ENCODE results near the gene RBPJ.

RBPJ gene

DNA sequence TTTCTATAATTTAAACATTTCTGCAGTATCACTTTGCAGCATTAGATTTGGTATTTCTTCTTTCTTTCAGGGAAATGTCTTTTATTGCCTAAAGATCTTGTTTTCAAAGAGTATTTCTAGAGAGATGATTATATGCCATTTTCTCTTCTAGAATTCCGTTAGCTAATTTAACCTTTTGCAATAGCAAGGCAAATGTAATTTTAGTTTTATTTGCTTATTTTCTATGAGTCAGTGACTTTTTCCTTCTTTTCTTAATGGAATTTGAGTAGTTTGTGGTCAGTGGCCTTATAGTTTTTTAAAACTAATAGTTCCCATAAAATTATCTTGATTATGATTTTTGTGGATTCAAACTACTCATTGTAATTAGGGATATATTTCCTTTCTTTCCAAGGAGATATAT lies 97.3 kb downstream of the RBPJ start:
- Histone ChIP-seq H3K4me1 (ENCODE audit: control insufficient read depth, insufficient read depth, low read length) (0 out of 2 replicates have a peak, but pooled peaks cover 1% of the 10 kb centered on the region), H3K9me3 (ENCODE audit: control insufficient read depth, insufficient read depth, low read length) (no peaks in the 10 kb centered on the region), H3K4me3 (ENCODE audit: low read length) (no peak overlapping the region), H3K27ac (ENCODE audit: low read length) (no peak overlapping the region), H3K27me3 (ENCODE audit: control insufficient read depth, insufficient read depth, low read length) (no peaks in the 10 kb centered on the region), H3K36me3 (ENCODE audit: control insufficient read depth, insufficient read depth, low read length) (no peaks in the 10 kb centered on the region; the same call in 1 of the 2 replicates)
- no peak for DNase-seq (ENCODE audit: low read depth, low spot score)
- no CpG with 5 or more reads among the region's 1 CpG for WGBS (ENCODE audit: insufficient coverage, insufficient read length)

DNA sequence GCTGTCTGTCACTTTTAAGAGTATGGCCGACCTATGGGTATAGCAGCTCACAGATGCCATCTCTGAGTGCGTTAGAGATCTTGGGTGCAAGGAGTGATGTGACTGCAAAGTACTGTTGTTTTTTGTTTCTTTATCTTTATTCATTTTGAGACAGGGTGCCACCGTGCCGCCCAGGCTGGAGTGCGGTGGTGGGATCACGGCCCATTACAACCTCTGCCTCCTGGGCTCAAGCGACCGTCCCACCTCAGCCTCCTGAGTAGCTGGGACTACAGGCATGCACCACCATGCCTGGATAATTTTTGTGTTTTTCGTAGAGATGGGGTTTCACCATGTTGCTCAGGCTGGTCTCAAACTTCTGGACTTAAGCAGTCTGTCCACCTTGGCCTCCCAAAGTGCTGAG lies 98.0 kb downstream of the RBPJ start:
- Histone ChIP-seq H3K27me3 (ENCODE audit: control insufficient read depth, insufficient read depth, low read length) (no peaks in the 10 kb centered on the region), H3K9me3 (ENCODE audit: control insufficient read depth, insufficient read depth, low read length) (no peaks in the 10 kb centered on the region), H3K27ac (ENCODE audit: low read length) (no peak overlapping the region), H3K4me1 (ENCODE audit: control insufficient read depth, insufficient read depth, low read length) (0 out of 2 replicates have a peak, but pooled peaks cover 1% of the 10 kb centered on the region), H3K36me3 (ENCODE audit: control insufficient read depth, insufficient read depth, low read length) (no peaks in the 10 kb centered on the region; the same call in 1 of the 2 replicates), H3K4me3 (ENCODE audit: low read length) (no peak overlapping the region)
- DNase-seq (ENCODE audit: low read depth, low spot score) = no peak
- no CpG with 5 or more reads among the region's 9 CpGs for WGBS (ENCODE audit: insufficient coverage, insufficient read length)

DNA sequence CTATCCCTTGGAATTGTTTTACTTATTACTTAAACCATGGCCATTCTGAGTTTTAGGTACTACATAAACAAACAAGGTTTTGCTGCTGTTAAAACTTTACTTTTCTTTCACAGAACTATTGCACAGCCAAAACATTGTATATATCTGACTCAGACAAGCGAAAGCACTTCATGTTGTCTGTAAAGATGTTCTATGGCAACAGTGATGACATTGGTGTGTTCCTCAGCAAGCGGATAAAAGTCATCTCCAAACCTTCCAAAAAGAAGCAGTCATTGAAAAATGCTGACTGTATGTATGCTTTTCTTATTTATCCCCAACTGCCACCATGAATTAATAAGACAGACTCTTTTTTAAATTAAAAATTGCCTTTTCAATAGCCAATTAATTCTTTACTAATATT lies 99.6 kb downstream of the RBPJ start:
- no CpG with 5 or more reads among the region's 2 CpGs for WGBS (ENCODE audit: insufficient coverage, insufficient read length)
- Histone ChIP-seq H3K9me3 (ENCODE audit: control insufficient read depth, insufficient read depth, low read length) (no peaks in the 10 kb centered on the region), H3K4me1 (ENCODE audit: control insufficient read depth, insufficient read depth, low read length) (0 out of 2 replicates have a peak, but pooled peaks cover 1% of the 10 kb centered on the region), H3K27me3 (ENCODE audit: control insufficient read depth, insufficient read depth, low read length) (no peaks in the 10 kb centered on the region), H3K4me3 (ENCODE audit: low read length) (no peak overlapping the region), H3K27ac (ENCODE audit: low read length) (no peak overlapping the region), H3K36me3 (ENCODE audit: control insufficient read depth, insufficient read depth, low read length) (peaks cover 3% of the 10 kb centered on the region; the same call in 1 of the 2 replicates)
- DNase-seq (ENCODE audit: low read depth, low spot score) = no peak

DNA sequence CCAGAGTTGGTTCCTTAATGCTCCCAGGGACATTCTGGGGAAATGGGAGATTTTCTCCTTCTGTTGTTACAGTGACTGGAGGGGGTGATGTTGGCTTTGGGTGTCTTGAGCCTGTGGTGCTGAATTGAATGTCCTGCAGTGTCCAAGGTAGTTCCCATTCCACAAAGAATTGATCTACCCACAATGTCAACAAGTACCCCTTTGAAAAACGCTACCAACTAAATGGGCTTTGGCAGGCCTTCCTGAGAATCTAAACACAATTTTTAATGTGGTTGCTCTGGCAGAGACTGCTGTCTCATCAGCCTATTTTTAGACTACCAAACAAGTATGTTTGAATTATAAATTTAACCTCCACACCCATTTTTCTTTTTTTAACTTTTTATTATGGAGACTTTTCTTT lies 100.1 kb downstream of the RBPJ start:
- Histone ChIP-seq H3K9me3 (ENCODE audit: control insufficient read depth, insufficient read depth, low read length) (no peaks in the 10 kb centered on the region), H3K27me3 (ENCODE audit: control insufficient read depth, insufficient read depth, low read length) (no peaks in the 10 kb centered on the region), H3K4me1 (ENCODE audit: control insufficient read depth, insufficient read depth, low read length) (0 out of 2 replicates have a peak, but pooled peaks cover 1% of the 10 kb centered on the region), H3K36me3 (ENCODE audit: control insufficient read depth, insufficient read depth, low read length) (peaks cover 3% of the 10 kb centered on the region; the same call in 1 of the 2 replicates), H3K4me3 (ENCODE audit: low read length) (no peak overlapping the region), H3K27ac (ENCODE audit: low read length) (no peak overlapping the region)
- WGBS (ENCODE audit: insufficient coverage, insufficient read length) = no CpG with 5 or more reads among the region's 1 CpG
- DNase-seq (ENCODE audit: low read depth, low spot score) = no peak

- H3K36me3 ChIP-seq (ENCODE audit: control insufficient read depth, insufficient read depth, low read length) = peaks cover 11% of the 10 kb centered on the region; the same call in 1 of the 2 replicates
- DNase-seq (ENCODE audit: low read depth, low spot score) = no peak
- H3K27me3 ChIP-seq (ENCODE audit: control insufficient read depth, insufficient read depth, low read length) = no peaks in the 10 kb centered on the region
- 0 out of 2 replicates have a peak, but pooled peaks cover 1% of the 10 kb centered on the region for H3K4me1 ChIP-seq (ENCODE audit: control insufficient read depth, insufficient read depth, low read length)
- no CpG with 5 or more reads among the region's 2 CpGs for WGBS (ENCODE audit: insufficient coverage, insufficient read length)
- no peak overlapping the region for H3K27ac ChIP-seq (ENCODE audit: low read length)
- no peaks in the 10 kb centered on the region for H3K9me3 ChIP-seq (ENCODE audit: control insufficient read depth, insufficient read depth, low read length)
- H3K4me3 ChIP-seq (ENCODE audit: low read length) = no peak overlapping the region
Observed at GRCh38 chr4:26424153-26424552, 103.3 kb downstream of the RBPJ start.

- no peak overlapping the region for H3K4me3 ChIP-seq (ENCODE audit: low read length)
- H3K27me3 ChIP-seq (ENCODE audit: control insufficient read depth, insufficient read depth, low read length) = no peaks in the 10 kb centered on the region
- no peak for DNase-seq (ENCODE audit: low read depth, low spot score)
- H3K9me3 ChIP-seq (ENCODE audit: control insufficient read depth, insufficient read depth, low read length) = no peaks in the 10 kb centered on the region
- H3K4me1 ChIP-seq (ENCODE audit: control insufficient read depth, insufficient read depth, low read length) = 0 out of 2 replicates have a peak, but pooled peaks cover 1% of the 10 kb centered on the region
- peaks cover 12% of the 10 kb centered on the region; the same call in 1 of the 2 replicates for H3K36me3 ChIP-seq (ENCODE audit: control insufficient read depth, insufficient read depth, low read length)
- H3K27ac ChIP-seq (ENCODE audit: low read length) = no peak overlapping the region
- whole genome bisulfite sequencing (ENCODE audit: insufficient coverage, insufficient read length) = no CpG with 5 or more reads among the region's 3 CpGs
Observed at GRCh38 chr4:26424838-26425237, 104.0 kb downstream of the RBPJ start.

DNA sequence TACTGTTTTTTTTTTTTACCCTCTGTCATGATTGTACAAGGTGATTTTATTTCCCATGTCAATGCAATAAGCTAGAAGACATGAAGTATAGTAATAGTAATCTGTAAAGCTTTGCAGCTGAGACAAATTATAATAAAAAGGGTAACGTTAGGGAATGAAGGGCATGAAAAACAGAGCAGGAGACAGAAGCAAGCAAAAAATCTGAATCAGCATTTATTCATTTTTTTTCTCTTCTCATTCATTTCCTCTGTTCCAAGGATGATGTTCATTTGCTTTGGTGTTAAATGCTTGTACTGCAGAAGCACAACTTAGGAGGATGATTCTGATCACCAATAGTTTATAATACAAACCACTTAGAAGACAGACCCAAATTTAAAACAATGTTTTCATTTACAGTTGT lies 105.1 kb downstream of the RBPJ start:
- Histone ChIP-seq H3K27me3 (ENCODE audit: control insufficient read depth, insufficient read depth, low read length) (no peaks in the 10 kb centered on the region), H3K9me3 (ENCODE audit: control insufficient read depth, insufficient read depth, low read length) (no peaks in the 10 kb centered on the region), H3K27ac (ENCODE audit: low read length) (no peak overlapping the region), H3K4me3 (ENCODE audit: low read length) (no peak overlapping the region), H3K36me3 (ENCODE audit: control insufficient read depth, insufficient read depth, low read length) (peaks cover 17% of the 10 kb centered on the region; the same call in 1 of the 2 replicates), H3K4me1 (ENCODE audit: control insufficient read depth, insufficient read depth, low read length) (no peaks in the 10 kb centered on the region)
- DNase-seq (ENCODE audit: low read depth, low spot score) = no peak
- WGBS (ENCODE audit: insufficient coverage, insufficient read length) = no CpG with 5 or more reads among the region's 1 CpG

- no peak overlapping the region for H3K27ac ChIP-seq (ENCODE audit: low read length)
- no peak overlapping the region for H3K4me3 ChIP-seq (ENCODE audit: low read length)
- WGBS (ENCODE audit: insufficient coverage, insufficient read length) = no CpG with 5 or more reads among the region's 4 CpGs
- H3K4me1 ChIP-seq (ENCODE audit: control insufficient read depth, insufficient read depth, low read length) = no peaks in the 10 kb centered on the region
- no peaks in the 10 kb centered on the region for H3K9me3 ChIP-seq (ENCODE audit: control insufficient read depth, insufficient read depth, low read length)
- no peak for DNase-seq (ENCODE audit: low read depth, low spot score)
- no peaks in the 10 kb centered on the region for H3K27me3 ChIP-seq (ENCODE audit: control insufficient read depth, insufficient read depth, low read length)
- peaks cover 17% of the 10 kb centered on the region; the same call in 1 of the 2 replicates for H3K36me3 ChIP-seq (ENCODE audit: control insufficient read depth, insufficient read depth, low read length)
Observed at GRCh38 chr4:26426892-26427291, 106.1 kb downstream of the RBPJ start.

DNA sequence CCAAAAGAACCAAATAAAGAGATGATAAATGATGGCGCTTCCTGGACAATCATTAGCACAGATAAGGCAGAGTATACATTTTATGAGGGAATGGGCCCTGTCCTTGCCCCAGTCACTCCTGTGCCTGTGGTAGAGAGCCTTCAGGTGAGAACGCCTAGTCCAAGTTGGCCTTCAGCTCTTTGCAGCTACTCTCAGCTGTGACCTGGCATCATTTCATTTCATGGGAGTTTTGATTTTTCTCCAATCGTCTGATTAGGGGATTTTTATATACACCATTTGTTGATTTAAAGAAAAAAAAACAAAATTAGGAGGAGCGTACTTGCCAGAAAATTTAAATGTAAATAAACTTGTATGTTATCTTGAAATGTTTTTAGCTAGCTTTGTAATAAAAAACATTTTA lies 109.1 kb downstream of the RBPJ start:
- Histone ChIP-seq H3K4me3 (ENCODE audit: low read length) (no peak overlapping the region), H3K27me3 (ENCODE audit: control insufficient read depth, insufficient read depth, low read length) (no peaks in the 10 kb centered on the region), H3K9me3 (ENCODE audit: control insufficient read depth, insufficient read depth, low read length) (no peaks in the 10 kb centered on the region), H3K4me1 (ENCODE audit: control insufficient read depth, insufficient read depth, low read length) (no peaks in the 10 kb centered on the region), H3K27ac (ENCODE audit: low read length) (no peak overlapping the region), H3K36me3 (ENCODE audit: control insufficient read depth, insufficient read depth, low read length) (peaks cover 17% of the 10 kb centered on the region; the same call in 1 of the 2 replicates)
- no peak for DNase-seq (ENCODE audit: low read depth, low spot score)
- WGBS (ENCODE audit: insufficient coverage, insufficient read length) = no CpG with 5 or more reads among the region's 4 CpGs

DNA sequence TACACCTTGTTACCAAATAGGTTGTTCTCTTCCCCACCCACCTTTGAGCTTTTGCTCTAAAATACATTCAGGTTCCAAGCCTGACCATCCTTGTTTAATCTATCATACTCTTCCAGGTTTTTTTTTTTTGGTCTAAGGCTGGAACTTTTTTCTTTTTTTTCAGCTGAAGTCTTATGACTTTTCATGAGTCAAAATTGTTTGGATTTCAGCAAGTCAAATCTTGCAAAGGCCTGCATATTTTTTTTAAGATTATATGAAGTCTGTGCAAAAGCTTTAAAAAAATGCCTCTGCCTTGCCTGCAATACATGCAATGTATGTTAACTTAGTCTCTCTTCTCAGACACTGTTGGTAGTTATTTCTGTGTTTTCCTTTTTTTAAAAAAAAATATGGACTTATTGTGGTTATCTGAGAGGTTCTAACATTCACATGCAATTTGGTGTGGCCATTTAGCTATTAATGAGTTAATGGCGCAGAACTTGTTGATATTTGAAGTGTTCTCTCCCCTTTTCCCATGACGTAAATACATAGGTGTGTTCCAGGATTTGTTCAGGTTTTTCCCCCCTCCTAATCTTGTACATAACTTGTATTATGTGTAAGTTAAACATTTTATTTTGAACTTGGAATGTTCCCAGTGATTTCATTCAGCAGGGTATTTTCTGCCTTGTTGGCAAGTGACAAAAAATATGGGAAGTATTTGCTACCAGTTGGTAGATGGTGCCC lies 110.8 kb downstream of the RBPJ start:
- H3K4me3 ChIP-seq (ENCODE audit: low read length) = no peak overlapping the region
- no peak overlapping the region for H3K27ac ChIP-seq (ENCODE audit: low read length)
- WGBS (ENCODE audit: insufficient coverage, insufficient read length) = no CpG with 5 or more reads among the region's 2 CpGs
- DNase-seq (ENCODE audit: low read depth, low spot score) = no peak
- H3K9me3 ChIP-seq (ENCODE audit: control insufficient read depth, insufficient read depth, low read length) = no peaks in the 10 kb centered on the region
- peaks cover 14% of the 10 kb centered on the region; the same call in 1 of the 2 replicates for H3K36me3 ChIP-seq (ENCODE audit: control insufficient read depth, insufficient read depth, low read length)
- H3K27me3 ChIP-seq (ENCODE audit: control insufficient read depth, insufficient read depth, low read length) = no peaks in the 10 kb centered on the region
- no peaks in the 10 kb centered on the region for H3K4me1 ChIP-seq (ENCODE audit: control insufficient read depth, insufficient read depth, low read length)

DNA sequence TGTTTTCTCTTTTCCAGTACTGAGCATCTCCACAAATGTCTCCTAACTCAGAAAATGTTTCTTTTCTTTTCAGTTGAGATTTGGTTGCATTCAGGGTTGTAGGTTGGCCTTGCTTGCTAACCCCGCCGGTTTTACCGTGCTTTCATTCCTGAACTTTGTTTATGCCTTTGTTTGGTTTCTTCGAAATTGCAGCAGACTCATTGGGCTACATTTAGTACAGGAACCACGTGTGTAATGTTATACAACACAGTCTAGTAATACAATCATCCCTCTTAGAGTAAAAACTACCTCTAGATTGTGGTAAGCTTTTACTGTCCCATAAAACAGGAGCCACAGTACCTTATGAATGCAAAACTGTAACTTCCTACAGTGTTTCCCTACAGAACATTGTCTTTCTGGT lies 111.6 kb downstream of the RBPJ start:
- WGBS (ENCODE audit: insufficient coverage, insufficient read length) = no CpG with 5 or more reads among the region's 5 CpGs

More for the DNA sequence above, 111.6 kb downstream of the RBPJ start:
- no peak for DNase-seq (ENCODE audit: low read depth, low spot score)
- Histone ChIP-seq H3K27me3 (ENCODE audit: control insufficient read depth, insufficient read depth, low read length) (no peaks in the 10 kb centered on the region), H3K4me1 (ENCODE audit: control insufficient read depth, insufficient read depth, low read length) (no peaks in the 10 kb centered on the region), H3K9me3 (ENCODE audit: control insufficient read depth, insufficient read depth, low read length) (no peaks in the 10 kb centered on the region), H3K27ac (ENCODE audit: low read length) (no peak overlapping the region), H3K36me3 (ENCODE audit: control insufficient read depth, insufficient read depth, low read length) (peaks cover 8% of the 10 kb centered on the region; the same call in 1 of the 2 replicates), H3K4me3 (ENCODE audit: low read length) (no peak overlapping the region)
